CD4-positive, alpha-beta T cell (primary cell): ENCODE results near the gene FCAMR. TPM values are rescaled to one million over a fixed set of nuclear protein-coding genes. Genes with fewer than 3 reads are reported as not detected.

Source experiments
- ATAC-seq: fragments of 200-7000 bp; cut with Tn5 transposase; one replicate; pipeline ENCODE4 v1.10.0; 2022; ENCODE audit warnings: mild to moderate bottlenecking; ENCODE audit not compliant: poor library complexity
- CTCF ChIA-PET: fragments of 350-600 bp; sonication (Branson Sonifier 250); formaldehyde crosslinking; loops from one replicate; lab custom pipeline; 2021; ENCODE audit warnings: antibody characterized with exemption, inconsistent platforms; lab: Charles Lee
- POLR2A ChIA-PET: fragments of 350-600 bp; sonication (Branson Sonifier 250); formaldehyde crosslinking; loops from one replicate; lab custom pipeline; 2021; ENCODE audit warnings: antibody characterized with exemption, inconsistent platforms; lab: Charles Lee
- DNase-seq, 14 experiments: peaks; one replicate each; pipeline ENCODE4 v3.0.0-alpha.2; 2013 to 2020; ENCODE audit warnings: mixed read lengths in 2 of 14
- H3K27ac ChIP-seq, 2 donors: one replicate each; pipeline versions ENCODE4 v1.5.1 to v1.7.0; 2013; ENCODE audit warnings: low read length in 2 of 2, low read depth in 1 of 2, mild to moderate bottlenecking in 1 of 2
- H3K27me3 ChIP-seq, 2 experiments: 1 replicate in 1 of 2; 2 replicates in 1 of 2; pipeline versions ENCODE4 v1.6.1 to v1.7.0; 2013; ENCODE audit warnings: low read length in 2 of 2, control low read depth in 1 of 2, mild to moderate bottlenecking in 1 of 2, moderate library complexity in 1 of 2; ENCODE audit not compliant: insufficient read depth in 2 of 2, control insufficient read depth in 1 of 2
- H3K36me3 ChIP-seq: one replicate; pipeline ENCODE4 v1.6.1; 2013; ENCODE audit warnings: low read length, control low read depth; ENCODE audit not compliant: insufficient read depth
- H3K4me1 ChIP-seq: one replicate; pipeline ENCODE4 v1.6.1; 2013; ENCODE audit warnings: low read length, control low read depth; ENCODE audit not compliant: insufficient read depth
- H3K4me3 ChIP-seq: one replicate; pipeline ENCODE4 v1.5.1; 2013; ENCODE audit warnings: mild to moderate bottlenecking, low read length, moderate library complexity
- H3K9me3 ChIP-seq, 2 experiments: 1 replicate in 1 of 2; 2 replicates in 1 of 2; pipeline versions ENCODE4 v1.6.1 to v1.7.0; 2013; ENCODE audit warnings: low read length in 2 of 2, mild to moderate bottlenecking in 2 of 2, control low read depth in 1 of 2, moderate library complexity in 1 of 2; ENCODE audit not compliant: control insufficient read depth in 1 of 2, insufficient read depth in 1 of 2
- H3K27ac Mint-ChIP-seq: one replicate; pipeline ENCODE4 v1.8.0; 2020; ENCODE audit warnings: mixed read lengths
- H3K27me3 Mint-ChIP-seq: one replicate; pipeline ENCODE4 v1.8.0; 2021; ENCODE audit warnings: mixed read lengths
- H3K36me3 Mint-ChIP-seq: one replicate; pipeline ENCODE4 v1.8.0; 2021; ENCODE audit warnings: low read depth, mixed read lengths
- H3K4me1 Mint-ChIP-seq: one replicate; pipeline ENCODE4 v1.8.0; 2021; ENCODE audit warnings: low read depth, mixed read lengths
- H3K4me3 Mint-ChIP-seq: one replicate; pipeline ENCODE4 v1.8.0; 2020; ENCODE audit warnings: mild to moderate bottlenecking, mixed read lengths
- H3K9me3 Mint-ChIP-seq: one replicate; pipeline ENCODE4 v1.8.0; 2020; ENCODE audit warnings: mixed read lengths
- CTCF ChIP-seq: fragments of 200-600 bp; IDR thresholded peaks from one replicate; pipeline ENCODE4 v1.8.0; 2022; ENCODE audit warnings: antibody characterized with exemption, mild to moderate bottlenecking
- intact Hi-C, 2 experiments: fragments of 100-400 bp; cut with DNase I in 1 of 2; cut with micrococcal nuclease in 1 of 2; formaldehyde crosslinking; loops; one replicate each; pipeline versions ENCODE4 v1.15.1 to v1.9.0; 2023 to 2025; cut with DNase I, micrococcal nuclease
- total RNA-seq, 174 experiments: library from RNA in 2 of 174; stranded (reverse) in 2 of 174; gene quantifications; one replicate each; pipeline ENCODE4 v1.2.3 and lab custom pipeline; 2021 to 2026

The FCAMR gene
- total RNA-seq, 2 experiments from 2014 or later: not detected

- DNase-seq (no peak), ATAC-seq (no peak)
- no peak overlapping the region for H3K27ac Mint-ChIP-seq
- H3K4me1 ChIP-seq: no peaks in the 10 kb centered on the region
- intact Hi-C loops: no loop called here
- H3K27me3 Mint-ChIP-seq: peaks cover 18% of the 10 kb centered on the region
- H3K4me1 Mint-ChIP-seq: no peaks in the 10 kb centered on the region
- H3K27me3 ChIP-seq: peaks cover 3 to 4% of the 10 kb centered on the region in 2 experiments
- TF ChIP-seq CTCF: no peak
- no peaks in the 10 kb centered on the region for H3K36me3 ChIP-seq
- ChIA-PET POLR2A (no interaction called here), CTCF (no interaction called here)
- H3K27ac ChIP-seq: no peak overlapping the region
- H3K4me3 Mint-ChIP-seq: no peak overlapping the region
- no peak overlapping the region for H3K4me3 ChIP-seq
- no peaks in the 10 kb centered on the region for H3K9me3 ChIP-seq
- H3K9me3 Mint-ChIP-seq: no peaks in the 10 kb centered on the region
- H3K36me3 Mint-ChIP-seq: no peaks in the 10 kb centered on the region
Measured at GRCh38 chr1:207009945-207010344, 39.7 kb upstream of the FCAMR start.

GRCh38 chr1:207009182-207009850, 39.1 kb upstream of the FCAMR start:
- Mint-ChIP-seq H3K27me3 (peaks cover 12% of the 10 kb centered on the region), H3K4me1 (no peaks in the 10 kb centered on the region), H3K4me3 (no peak overlapping the region), H3K9me3 (no peaks in the 10 kb centered on the region), H3K27ac (no peak overlapping the region), H3K36me3 (no peaks in the 10 kb centered on the region)
- ATAC-seq: no peak
- Histone ChIP-seq H3K4me1 (no peaks in the 10 kb centered on the region), H3K27ac (no peak overlapping the region), H3K36me3 (no peaks in the 10 kb centered on the region), H3K27me3 (peaks cover 0 to 4% of the 10 kb centered on the region in 2 experiments), H3K4me3 (no peak overlapping the region), H3K9me3 (no peaks in the 10 kb centered on the region)
- intact Hi-C loops: no loop called here
- no peak for DNase-seq
- POLR2A ChIA-PET: no interaction called here
- TF ChIP-seq CTCF: no peak
- CTCF ChIA-PET: no interaction called here

- intact Hi-C loops: no loop called here
- Histone ChIP-seq H3K4me1 (no peaks in the 10 kb centered on the region), H3K9me3 (no peaks in the 10 kb centered on the region), H3K4me3 (no peak overlapping the region), H3K36me3 (no peaks in the 10 kb centered on the region), H3K27ac (no peak overlapping the region), H3K27me3 (peaks cover 0 to under 1% of the 10 kb centered on the region in 2 experiments)
- DNase-seq (no peak), ATAC-seq (no peak)
- ChIA-PET CTCF (no interaction called here), POLR2A (no interaction called here)
- no peaks in the 10 kb centered on the region for H3K4me1 Mint-ChIP-seq
- H3K27me3 Mint-ChIP-seq: peaks cover 3% of the 10 kb centered on the region
- H3K4me3 Mint-ChIP-seq: no peak overlapping the region
- TF ChIP-seq CTCF: no peak
- H3K36me3 Mint-ChIP-seq: no peaks in the 10 kb centered on the region
- H3K27ac Mint-ChIP-seq: no peak overlapping the region
- H3K9me3 Mint-ChIP-seq: no peaks in the 10 kb centered on the region
Measured at GRCh38 chr1:207007352-207008033, 37.2 kb upstream of the FCAMR start.
